HTERT RPE-1 (cell line): ENCODE results near the gene CLEC11A.
"Not testable (repeated sequence)": the region's sequence is repeated elsewhere in the genome, so short reads cannot be mapped to it uniquely, and the experiment has no call there.

Experiments used
- in situ Hi-C: fragments of 300-500 bp; cut with MboI; formaldehyde crosslinking; loops from 4 replicates; pipeline ENCODE4 v1.14.3; 2020; ENCODE audit warnings: low sequenced_read_pairs

CLEC11A gene

GRCh38 chr19:50721441-50722137 lies 1.6 kb upstream of the CLEC11A start:
- in situ Hi-C loops = no loop called here

GRCh38 chr19:50722201-50723013 lies 757 bp upstream of the CLEC11A start:
- in situ Hi-C loops = no loop called here

- in situ Hi-C loops = no loop called here
These were observed 764 bp downstream of the CLEC11A start for GRCh38 chr19:50723735-50724521.

- in situ Hi-C loops = no loop called here
These were observed 1.5 kb downstream of the CLEC11A start for GRCh38 chr19:50724522-50725217.

GRCh38 chr19:50725218-50725910 lies 2.2 kb downstream of the CLEC11A start:
- in situ Hi-C loops = no loop called here

- in situ Hi-C loops = no loop called here
These were observed 2.7 kb downstream of the CLEC11A start for GRCh38 chr19:50725911-50726230.

GRCh38 chr19:50728084-50728737 lies 5.0 kb downstream of the CLEC11A start:
- in situ Hi-C loops = no loop called here

GRCh38 chr19:50729894-50730293 lies 6.7 kb downstream of the CLEC11A start:
- in situ Hi-C loops = no loop called here

- in situ Hi-C loops = no loop called here
These were observed 12.7 kb downstream of the CLEC11A start for GRCh38 chr19:50735869-50736268.

- in situ Hi-C loops = no loop called here
These were observed 13.2 kb downstream of the CLEC11A start for GRCh38 chr19:50736338-50736737.

- in situ Hi-C loops = no loop called here
These were observed 16.2 kb downstream of the CLEC11A start for GRCh38 chr19:50739132-50739913.

- in situ Hi-C loops = no loop called here
These were observed 16.8 kb downstream of the CLEC11A start for GRCh38 chr19:50739914-50740426.

- in situ Hi-C loops = no loop called here
These were observed 18.2 kb downstream of the CLEC11A start for GRCh38 chr19:50741179-50741933.

- in situ Hi-C loops = no loop called here
These were observed 20.4 kb downstream of the CLEC11A start for GRCh38 chr19:50743537-50743936.

GRCh38 chr19:50745221-50745620 lies 22.1 kb downstream of the CLEC11A start:
- in situ Hi-C loops = no loop called here

GRCh38 chr19:50747141-50747540 lies 24.0 kb downstream of the CLEC11A start:
- in situ Hi-C loops = not testable (repeated sequence)

- in situ Hi-C loops = no loop called here
These were observed 26.3 kb downstream of the CLEC11A start for GRCh38 chr19:50749490-50749889.

GRCh38 chr19:50750010-50750409 lies 26.8 kb downstream of the CLEC11A start:
- in situ Hi-C loops = no loop called here
